GM10266 (cell line): ENCODE results near the gene DISP2.

ENCODE experiments used
- DNase-seq: peaks from one replicate; pipeline ENCODE4 v3.0.0; 2012; ENCODE audit errors: extremely low spot score
- CTCF ChIP-seq: IDR thresholded peaks from 2 replicates; pipeline ENCODE4 v1.5.1; 2012; ENCODE audit warnings: mild to moderate bottlenecking, low read depth; ENCODE audit not compliant: control insufficient read depth, insufficient read depth; ENCODE audit errors: missing control alignments

DISP2 gene

GRCh38 chr15:40333922-40334492 is 24.0 kb upstream of the DISP2 start:
- no peak for DNase-seq
- TF ChIP-seq CTCF = no peak

GRCh38 chr15:40334541-40334940 is 23.5 kb upstream of the DISP2 start:
- no peak for TF ChIP-seq CTCF
- no peak for DNase-seq

- no peak for TF ChIP-seq CTCF
- no peak for DNase-seq
Measured at GRCh38 chr15:40334941-40335795, 22.9 kb upstream of the DISP2 start.

- DNase-seq = no peak
Measured at GRCh38 chr15:40335938-40336743, 21.9 kb upstream of the DISP2 start.

GRCh38 chr15:40336744-40337122 is 21.3 kb upstream of the DISP2 start:
- DNase-seq = peak; percentile 72

More at GRCh38 chr15:40335938-40336743, 21.9 kb upstream of the DISP2 start:
- no peak for TF ChIP-seq CTCF

GRCh38 chr15:40337597-40337996 is 20.4 kb upstream of the DISP2 start:
- DNase-seq = no peak
- no peak for TF ChIP-seq CTCF

More at GRCh38 chr15:40336744-40337122, 21.3 kb upstream of the DISP2 start:
- TF ChIP-seq CTCF = peak; percentile 66
